IPS-15b (cell line): ENCODE results near the gene DUS2.

ENCODE experiments used
- H3K27me3 ChIP-seq: one replicate; pipeline ENCODE4 v1.6.1; 2013; ENCODE audit warnings: low read length; ENCODE audit not compliant: control insufficient read depth, insufficient read depth
- H3K36me3 ChIP-seq: one replicate; pipeline ENCODE4 v1.6.1; 2013; ENCODE audit warnings: low read length; ENCODE audit not compliant: control insufficient read depth, insufficient read depth
- H3K4me1 ChIP-seq: one replicate; pipeline ENCODE4 v1.6.1; 2013; ENCODE audit warnings: mild to moderate bottlenecking, low read length; ENCODE audit not compliant: control insufficient read depth, insufficient read depth
- H3K4me3 ChIP-seq: one replicate; pipeline ENCODE4 v1.5.1; 2013; ENCODE audit warnings: low read depth, low read length
- H3K9ac ChIP-seq: one replicate; pipeline ENCODE4 v1.6.1; 2013; ENCODE audit warnings: low read depth, mild to moderate bottlenecking, low read length
- H3K9me3 ChIP-seq: one replicate; pipeline ENCODE4 v1.6.1; 2013; ENCODE audit warnings: mild to moderate bottlenecking, low read length; ENCODE audit not compliant: control insufficient read depth, insufficient read depth

Gene DUS2

GRCh38 chr16:68031951-68032350 lies 8.9 kb downstream of the DUS2 start:
- H3K9me3 ChIP-seq: no peaks in the 10 kb centered on the region
- no peak overlapping the region for H3K4me3 ChIP-seq
- H3K4me1 ChIP-seq: no peaks in the 10 kb centered on the region
- no peak overlapping the region for H3K9ac ChIP-seq
- peaks cover 2% of the 10 kb centered on the region for H3K36me3 ChIP-seq
- no peaks in the 10 kb centered on the region for H3K27me3 ChIP-seq

GRCh38 chr16:68033101-68033500 lies 10.0 kb downstream of the DUS2 start:
- H3K4me1 ChIP-seq: no peaks in the 10 kb centered on the region
- peaks cover 2% of the 10 kb centered on the region for H3K36me3 ChIP-seq
- no peaks in the 10 kb centered on the region for H3K9me3 ChIP-seq
- H3K4me3 ChIP-seq: no peak overlapping the region
- no peak overlapping the region for H3K9ac ChIP-seq
- H3K27me3 ChIP-seq: no peaks in the 10 kb centered on the region

- peaks cover 2% of the 10 kb centered on the region for H3K36me3 ChIP-seq
Measured at GRCh38 chr16:68035227-68035626, 12.1 kb downstream of the DUS2 start.

GRCh38 chr16:68037841-68038597 lies 14.9 kb downstream of the DUS2 start:
- peaks cover 2% of the 10 kb centered on the region for H3K36me3 ChIP-seq
- no peaks in the 10 kb centered on the region for H3K27me3 ChIP-seq
- H3K4me3 ChIP-seq: no peak overlapping the region
- H3K9ac ChIP-seq: no peak overlapping the region
- no peaks in the 10 kb centered on the region for H3K9me3 ChIP-seq
- H3K4me1 ChIP-seq: no peaks in the 10 kb centered on the region

More at GRCh38 chr16:68035227-68035626, 12.1 kb downstream of the DUS2 start:
- H3K9ac ChIP-seq: no peak overlapping the region
- no peaks in the 10 kb centered on the region for H3K4me1 ChIP-seq
- no peaks in the 10 kb centered on the region for H3K9me3 ChIP-seq
- H3K4me3 ChIP-seq: no peak overlapping the region
- no peaks in the 10 kb centered on the region for H3K27me3 ChIP-seq

GRCh38 chr16:68040506-68041288 lies 17.6 kb downstream of the DUS2 start:
- no peak overlapping the region for H3K4me3 ChIP-seq
- H3K27me3 ChIP-seq: no peaks in the 10 kb centered on the region
- peaks cover 2% of the 10 kb centered on the region for H3K36me3 ChIP-seq
- H3K9me3 ChIP-seq: no peaks in the 10 kb centered on the region
- no peaks in the 10 kb centered on the region for H3K4me1 ChIP-seq
- H3K9ac ChIP-seq: no peak overlapping the region

GRCh38 chr16:68041783-68042182 lies 18.7 kb downstream of the DUS2 start:
- Histone ChIP-seq H3K9ac (no peak overlapping the region), H3K27me3 (no peaks in the 10 kb centered on the region), H3K36me3 (no peaks in the 10 kb centered on the region), H3K9me3 (no peaks in the 10 kb centered on the region), H3K4me3 (no peak overlapping the region), H3K4me1 (no peaks in the 10 kb centered on the region)

GRCh38 chr16:68046106-68046505 lies 23.0 kb downstream of the DUS2 start:
- Histone ChIP-seq H3K4me3 (no peak overlapping the region), H3K4me1 (no peaks in the 10 kb centered on the region), H3K9me3 (no peaks in the 10 kb centered on the region), H3K9ac (no peak overlapping the region), H3K27me3 (no peaks in the 10 kb centered on the region), H3K36me3 (peaks cover 8% of the 10 kb centered on the region)

- Histone ChIP-seq H3K9me3 (no peaks in the 10 kb centered on the region), H3K27me3 (no peaks in the 10 kb centered on the region), H3K9ac (no peak overlapping the region), H3K4me3 (no peak overlapping the region), H3K36me3 (peaks cover 8% of the 10 kb centered on the region), H3K4me1 (no peaks in the 10 kb centered on the region)
Measured at GRCh38 chr16:68047987-68048386, 24.9 kb downstream of the DUS2 start.

GRCh38 chr16:68049449-68049848 lies 26.4 kb downstream of the DUS2 start:
- no peaks in the 10 kb centered on the region for H3K9me3 ChIP-seq
- no peak overlapping the region for H3K4me3 ChIP-seq
- no peaks in the 10 kb centered on the region for H3K27me3 ChIP-seq
- no peaks in the 10 kb centered on the region for H3K4me1 ChIP-seq
- H3K36me3 ChIP-seq: peaks cover 9% of the 10 kb centered on the region
- no peak overlapping the region for H3K9ac ChIP-seq

- no peak overlapping the region for H3K9ac ChIP-seq
- no peaks in the 10 kb centered on the region for H3K27me3 ChIP-seq
- H3K4me3 ChIP-seq: no peak overlapping the region
- H3K36me3 ChIP-seq: peaks cover 2% of the 10 kb centered on the region
- H3K9me3 ChIP-seq: no peaks in the 10 kb centered on the region
- H3K4me1 ChIP-seq: no peaks in the 10 kb centered on the region
Measured at GRCh38 chr16:68055395-68055794, 32.3 kb downstream of the DUS2 start.

- H3K4me3 ChIP-seq: no peak overlapping the region
- H3K9me3 ChIP-seq: no peaks in the 10 kb centered on the region
- no peaks in the 10 kb centered on the region for H3K36me3 ChIP-seq
- H3K4me1 ChIP-seq: no peaks in the 10 kb centered on the region
- H3K27me3 ChIP-seq: no peaks in the 10 kb centered on the region
- H3K9ac ChIP-seq: no peak overlapping the region
Measured at GRCh38 chr16:68059804-68060203, 36.7 kb downstream of the DUS2 start.

GRCh38 chr16:68061396-68061795 lies 38.3 kb downstream of the DUS2 start:
- H3K36me3 ChIP-seq: peaks cover 3% of the 10 kb centered on the region
- no peaks in the 10 kb centered on the region for H3K9me3 ChIP-seq
- H3K4me1 ChIP-seq: no peaks in the 10 kb centered on the region
- H3K9ac ChIP-seq: no peak overlapping the region
- no peak overlapping the region for H3K4me3 ChIP-seq
- H3K27me3 ChIP-seq: no peaks in the 10 kb centered on the region
